Stimulated activated CD8-positive, alpha-beta memory T cell treated with anti-CD3 and anti-CD28 coated beads, Interleukin-12 subunit alpha, Interleukin-12 subunit beta, amount 100 ng/mL, for 24 hours (primary cell): ENCODE measurements around the gene METTL25.

Experiments used
- DNase-seq: peaks from one replicate; pipeline ENCODE4 v3.0.0-alpha.2; 2020; ENCODE audit errors: extremely low read depth

Gene METTL25

GRCh38 chr12:82470906-82471512, 112.7 kb downstream of the METTL25 start:
- no peak for DNase-seq

DNA sequence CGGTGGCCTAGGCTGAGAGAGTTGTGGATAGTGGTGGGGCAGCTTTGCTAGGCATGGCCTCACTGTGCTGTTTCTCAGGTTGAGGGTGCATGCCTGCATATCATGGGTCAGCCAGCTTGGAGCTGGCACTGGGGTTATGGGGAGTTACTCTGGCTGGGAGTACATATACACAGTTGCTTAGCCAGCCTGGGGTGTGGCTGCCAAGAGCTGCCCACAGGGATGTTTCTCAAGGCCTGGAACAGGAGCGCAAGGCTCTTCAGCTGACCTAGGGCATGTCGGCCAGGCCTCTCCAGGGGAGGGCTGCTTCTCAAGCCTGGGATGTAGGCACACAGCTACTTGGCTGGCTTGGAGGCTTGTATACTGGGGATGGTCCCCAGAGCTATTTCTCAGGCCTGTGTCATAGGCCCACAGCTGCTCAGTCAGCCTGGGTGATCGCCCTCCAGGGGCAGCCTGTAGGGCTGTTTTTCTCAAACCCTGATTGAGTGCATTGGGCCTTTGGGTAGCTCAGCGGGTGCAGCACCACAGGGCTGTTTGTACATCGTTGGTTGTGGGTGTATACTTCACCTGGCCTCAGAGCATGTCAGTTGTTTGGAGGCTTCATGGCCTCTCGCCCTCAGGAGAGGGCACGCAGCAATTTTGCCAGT, 114.9 kb downstream of the METTL25 start:
- DNase-seq = no peak

DNA sequence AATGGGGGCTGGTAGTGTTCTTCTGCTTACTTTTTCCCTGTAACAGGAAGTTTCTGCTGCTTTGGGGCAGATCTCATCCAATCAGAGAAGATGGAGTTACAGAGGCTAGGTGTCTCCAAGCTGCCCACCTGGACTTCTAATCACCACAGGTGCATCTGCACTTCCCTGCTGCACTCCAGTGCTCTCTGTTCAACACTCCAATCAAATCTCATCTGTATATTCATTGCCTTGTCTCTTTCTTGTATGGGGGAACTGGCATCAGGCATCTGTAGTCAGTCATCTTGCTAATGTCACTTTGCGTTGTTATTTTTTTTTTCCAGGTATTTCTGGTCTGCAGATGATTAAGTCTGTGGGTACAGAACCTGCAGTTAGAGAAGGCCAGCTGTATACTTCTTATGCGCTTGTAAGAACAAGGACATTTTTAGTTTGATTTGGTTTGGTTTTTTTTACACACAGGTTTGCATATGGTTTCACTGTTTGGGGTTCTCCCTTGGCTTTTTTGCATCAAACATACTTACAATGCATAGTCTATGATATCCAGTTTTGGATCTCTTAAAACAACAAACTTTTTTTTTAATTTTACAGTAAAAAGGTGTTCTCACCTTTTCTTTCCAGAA, 116.0 kb downstream of the METTL25 start:
- no peak for DNase-seq

DNA sequence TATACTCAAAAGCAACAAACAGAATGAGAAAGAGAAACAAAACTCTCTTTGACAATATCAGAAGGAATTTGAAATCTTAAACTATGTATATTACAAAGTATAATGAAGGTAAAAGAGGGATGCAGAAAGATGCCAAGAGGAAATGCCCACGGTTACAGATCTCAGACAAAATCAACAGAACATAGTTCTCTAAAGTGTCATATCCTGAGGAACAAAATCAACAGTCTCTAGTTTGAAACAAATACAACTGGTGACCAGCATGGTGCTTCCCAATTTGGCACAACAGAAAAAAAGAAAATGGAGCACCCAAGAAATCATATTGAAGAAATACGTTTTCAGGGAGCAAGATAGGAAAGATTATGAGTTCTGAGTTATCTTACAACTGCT, 116.5 kb downstream of the METTL25 start:
- no peak for DNase-seq

DNA sequence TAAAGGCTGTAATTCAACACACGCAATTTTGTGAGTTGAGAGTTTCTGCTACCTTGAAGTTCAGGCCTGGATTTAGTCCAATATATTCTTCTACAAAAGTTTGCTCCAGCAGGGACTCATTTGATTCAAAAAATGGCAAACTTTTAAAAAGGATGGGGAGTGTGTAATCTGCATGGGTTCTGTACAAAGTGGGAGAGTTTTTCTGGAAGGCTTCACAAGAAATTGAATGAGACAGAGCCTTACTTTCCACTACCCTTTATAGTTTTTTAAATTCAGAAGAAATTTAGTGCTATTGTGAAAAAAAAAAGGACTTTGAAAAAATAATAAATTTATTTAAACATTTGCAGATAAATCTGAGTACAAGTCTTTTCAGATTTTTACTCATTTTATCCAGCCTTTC, 116.9 kb downstream of the METTL25 start:
- no peak for DNase-seq

GRCh38 chr12:82476511-82476910, 118.2 kb downstream of the METTL25 start:
- no peak for DNase-seq

GRCh38 chr12:82479511-82479910, 121.2 kb downstream of the METTL25 start:
- no peak for DNase-seq

- DNase-seq = no peak
Measured at GRCh38 chr12:82480606-82481005, 122.3 kb downstream of the METTL25 start.

GRCh38 chr12:82481954-82482353, 123.6 kb downstream of the METTL25 start:
- DNase-seq = no peak

- no peak for DNase-seq
Measured at GRCh38 chr12:82486524-82487235, 128.4 kb downstream of the METTL25 start.

GRCh38 chr12:82504409-82504808, 146.1 kb downstream of the METTL25 start:
- DNase-seq = no peak

- no peak for DNase-seq
Measured at GRCh38 chr12:82505150-82505549, 146.8 kb downstream of the METTL25 start.

DNA sequence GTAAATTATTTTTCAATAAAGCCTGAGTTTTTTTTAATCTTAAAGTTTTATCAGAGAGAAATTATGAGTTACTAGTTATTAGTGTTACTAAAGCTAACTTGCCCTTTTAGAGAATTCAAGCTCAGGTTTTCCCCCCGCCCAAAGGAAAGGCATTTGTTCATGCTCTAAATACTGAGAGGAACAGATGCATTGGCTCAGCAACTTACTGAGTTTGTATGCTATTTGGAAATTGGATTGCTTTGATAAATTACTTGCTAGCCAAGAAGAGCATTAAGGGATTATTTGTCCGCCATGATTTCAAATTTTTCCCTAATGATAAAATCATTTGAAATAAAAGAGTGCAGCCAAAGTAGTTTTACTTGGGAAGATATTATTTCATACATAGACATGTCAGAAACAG, 149.4 kb downstream of the METTL25 start:
- DNase-seq = no peak

GRCh38 chr12:82510386-82510785, 152.1 kb downstream of the METTL25 start:
- no peak for DNase-seq

- no peak for DNase-seq
Measured at GRCh38 chr12:82514880-82515279, 156.6 kb downstream of the METTL25 start.

- DNase-seq = no peak
Measured at GRCh38 chr12:82515652-82516051, 157.3 kb downstream of the METTL25 start.

GRCh38 chr12:82517027-82517426, 158.7 kb downstream of the METTL25 start:
- no peak for DNase-seq

- no peak for DNase-seq
Measured at GRCh38 chr12:82517808-82518207, 159.5 kb downstream of the METTL25 start.

DNA sequence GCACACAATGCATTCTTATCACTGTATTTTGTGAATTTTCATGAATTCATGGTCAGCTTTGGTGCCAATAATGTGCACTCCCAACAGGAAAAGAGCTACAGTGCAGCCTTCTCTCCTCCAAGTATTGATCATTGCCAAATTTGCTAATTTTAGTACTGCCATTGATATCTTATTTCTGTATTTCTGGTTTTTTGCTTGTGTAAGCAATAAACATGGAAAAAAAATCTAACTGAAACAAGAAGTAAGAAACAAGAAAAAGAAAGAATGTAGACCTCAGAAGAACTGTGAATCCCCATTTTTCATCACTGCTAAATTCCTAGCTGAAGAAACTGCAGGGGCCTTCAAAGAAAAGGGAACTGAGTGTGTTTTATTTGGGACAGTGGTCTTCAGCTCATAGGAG, 161.2 kb downstream of the METTL25 start:
- DNase-seq = no peak

DNA sequence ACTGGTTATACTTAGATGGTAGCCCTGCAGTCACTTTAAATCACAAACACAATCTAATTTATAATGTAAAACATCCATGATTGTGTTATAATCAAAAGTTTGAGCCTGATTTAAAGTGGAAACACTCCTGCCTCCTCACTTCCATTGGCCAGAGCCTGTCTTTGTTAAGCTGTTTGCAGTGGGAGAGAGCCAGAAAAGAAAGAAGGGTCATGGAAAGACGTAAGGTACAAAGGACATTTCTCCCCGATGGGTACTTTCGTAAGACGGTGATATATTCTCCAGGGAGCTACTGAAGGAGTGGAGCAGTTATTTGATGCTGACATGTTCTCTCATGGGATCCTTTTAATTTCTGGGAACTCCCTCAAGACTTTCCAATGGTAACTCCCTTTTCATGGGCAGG, 164.0 kb downstream of the METTL25 start:
- DNase-seq = no peak

- no peak for DNase-seq
Measured at GRCh38 chr12:82522762-82523161, 164.4 kb downstream of the METTL25 start.

- DNase-seq = no peak
Measured at GRCh38 chr12:82523996-82524395, 165.7 kb downstream of the METTL25 start.

DNA sequence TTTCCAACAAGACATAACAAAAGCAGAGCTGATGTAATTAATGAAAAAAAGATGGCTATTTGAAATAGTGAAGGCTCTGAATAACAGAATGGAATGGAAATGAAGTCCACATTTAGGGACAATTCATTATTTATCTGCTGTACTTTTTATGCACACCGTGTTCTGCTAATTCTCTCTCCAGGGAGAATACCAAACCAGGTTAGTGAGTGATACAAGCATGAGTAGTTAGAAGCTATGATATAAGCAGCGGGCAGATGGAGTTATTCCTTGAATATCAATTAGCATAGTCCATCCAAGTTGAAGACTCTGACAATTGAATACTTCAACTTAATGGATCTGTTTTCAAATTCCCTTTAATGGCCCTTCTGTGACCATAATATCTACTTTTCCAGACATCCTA, 166.3 kb downstream of the METTL25 start:
- DNase-seq = no peak
